ENCODE measurements around the gene MARCO. TPM values are rescaled to one million over a fixed set of nuclear protein-coding genes. Genes with fewer than 3 reads are reported as not detected.

Gene MARCO
- total RNA-seq, 1 experiment from 2014 or later: 0.54 TPM

- TF ChIP-seq JUND (IDR thresholded peaks at IDR 0.05) (no peak), SIN3A (IDR thresholded peaks at IDR 0.05; ENCODE audit: low read depth) (no peak), ZNF274 (IDR thresholded peaks at IDR 0.05; ENCODE audit: low read depth, low read length) (no peak)
- TF ChIP-seq, protein P1, sequence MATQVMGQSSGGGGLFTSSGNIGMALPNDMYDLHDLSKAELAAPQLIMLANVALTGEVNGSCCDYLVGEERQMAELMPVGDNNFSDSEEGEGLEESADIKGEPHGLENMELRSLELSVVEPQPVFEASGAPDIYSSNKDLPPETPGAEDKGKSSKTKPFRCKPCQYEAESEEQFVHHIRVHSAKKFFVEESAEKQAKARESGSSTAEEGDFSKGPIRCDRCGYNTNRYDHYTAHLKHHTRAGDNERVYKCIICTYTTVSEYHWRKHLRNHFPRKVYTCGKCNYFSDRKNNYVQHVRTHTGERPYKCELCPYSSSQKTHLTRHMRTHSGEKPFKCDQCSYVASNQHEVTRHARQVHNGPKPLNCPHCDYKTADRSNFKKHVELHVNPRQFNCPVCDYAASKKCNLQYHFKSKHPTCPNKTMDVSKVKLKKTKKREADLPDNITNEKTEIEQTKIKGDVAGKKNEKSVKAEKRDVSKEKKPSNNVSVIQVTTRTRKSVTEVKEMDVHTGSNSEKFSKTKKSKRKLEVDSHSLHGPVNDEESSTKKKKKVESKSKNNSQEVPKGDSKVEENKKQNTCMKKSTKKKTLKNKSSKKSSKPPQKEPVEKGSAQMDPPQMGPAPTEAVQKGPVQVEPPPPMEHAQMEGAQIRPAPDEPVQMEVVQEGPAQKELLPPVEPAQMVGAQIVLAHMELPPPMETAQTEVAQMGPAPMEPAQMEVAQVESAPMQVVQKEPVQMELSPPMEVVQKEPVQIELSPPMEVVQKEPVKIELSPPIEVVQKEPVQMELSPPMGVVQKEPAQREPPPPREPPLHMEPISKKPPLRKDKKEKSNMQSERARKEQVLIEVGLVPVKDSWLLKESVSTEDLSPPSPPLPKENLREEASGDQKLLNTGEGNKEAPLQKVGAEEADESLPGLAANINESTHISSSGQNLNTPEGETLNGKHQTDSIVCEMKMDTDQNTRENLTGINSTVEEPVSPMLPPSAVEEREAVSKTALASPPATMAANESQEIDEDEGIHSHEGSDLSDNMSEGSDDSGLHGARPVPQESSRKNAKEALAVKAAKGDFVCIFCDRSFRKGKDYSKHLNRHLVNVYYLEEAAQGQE (IDR thresholded peaks at IDR 0.05; ENCODE audit: low read depth): no peak
- TF ChIP-seq, protein P2, sequence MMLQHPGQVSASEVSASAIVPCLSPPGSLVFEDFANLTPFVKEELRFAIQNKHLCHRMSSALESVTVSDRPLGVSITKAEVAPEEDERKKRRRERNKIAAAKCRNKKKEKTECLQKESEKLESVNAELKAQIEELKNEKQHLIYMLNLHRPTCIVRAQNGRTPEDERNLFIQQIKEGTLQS (IDR thresholded peaks at IDR 0.05): no peak
These were observed 70.6 kb downstream of the MARCO start (continued) for GRCh38 chr2:119012345-119013301.

GRCh38 chr2:119013671-119014070, 71.7 kb downstream of the MARCO start:
- no peak overlapping the region for H3K27ac ChIP-seq (ENCODE audit: low read depth, low read length)
- H3K4me1 ChIP-seq (ENCODE audit: control insufficient read depth in 1 of 2, insufficient read depth in 2 of 2, low read length in 2 of 2): no peaks in the 10 kb centered on the region; a peak in 1 of 4 replicates
- BruUV-seq (replicated peaks): no TSS peak
- no peaks in the 10 kb centered on the region for H4K20me1 ChIP-seq (ENCODE audit: insufficient read depth)
- H3K9me2 ChIP-seq (ENCODE audit: insufficient read depth): no peaks in the 10 kb centered on the region
- no peak for TF ChIP-seq YY1 (IDR thresholded peaks at IDR 0.05; ENCODE audit: extremely low read depth, insufficient replicate concordance, low read depth, low read length)
- no peak for TF ChIP-seq ZNF274 (IDR thresholded peaks at IDR 0.05; ENCODE audit: low read depth, low read length)
- TF ChIP-seq POLR2A (IDR thresholded peaks at IDR 0.05; ENCODE audit: borderline replicate concordance, extremely low read depth, insufficient read depth, insufficient read length): no peak
- no peak for TF ChIP-seq ELF1 (IDR thresholded peaks at IDR 0.05; ENCODE audit: borderline replicate concordance, low read depth)
- TF ChIP-seq, protein P2 (IDR thresholded peaks at IDR 0.05): no peak
- TF ChIP-seq, protein P3, sequence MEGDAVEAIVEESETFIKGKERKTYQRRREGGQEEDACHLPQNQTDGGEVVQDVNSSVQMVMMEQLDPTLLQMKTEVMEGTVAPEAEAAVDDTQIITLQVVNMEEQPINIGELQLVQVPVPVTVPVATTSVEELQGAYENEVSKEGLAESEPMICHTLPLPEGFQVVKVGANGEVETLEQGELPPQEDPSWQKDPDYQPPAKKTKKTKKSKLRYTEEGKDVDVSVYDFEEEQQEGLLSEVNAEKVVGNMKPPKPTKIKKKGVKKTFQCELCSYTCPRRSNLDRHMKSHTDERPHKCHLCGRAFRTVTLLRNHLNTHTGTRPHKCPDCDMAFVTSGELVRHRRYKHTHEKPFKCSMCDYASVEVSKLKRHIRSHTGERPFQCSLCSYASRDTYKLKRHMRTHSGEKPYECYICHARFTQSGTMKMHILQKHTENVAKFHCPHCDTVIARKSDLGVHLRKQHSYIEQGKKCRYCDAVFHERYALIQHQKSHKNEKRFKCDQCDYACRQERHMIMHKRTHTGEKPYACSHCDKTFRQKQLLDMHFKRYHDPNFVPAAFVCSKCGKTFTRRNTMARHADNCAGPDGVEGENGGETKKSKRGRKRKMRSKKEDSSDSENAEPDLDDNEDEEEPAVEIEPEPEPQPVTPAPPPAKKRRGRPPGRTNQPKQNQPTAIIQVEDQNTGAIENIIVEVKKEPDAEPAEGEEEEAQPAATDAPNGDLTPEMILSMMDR (IDR thresholded peaks at IDR 0.05 in 2 of 3, conservative IDR thresholded peaks at IDR 0.05 in 1 of 3; ENCODE audit: borderline replicate concordance in 1 of 3, insufficient read depth in 1 of 3, low read depth in 2 of 3, low read length in 2 of 3): no peak
- no peak for TF ChIP-seq TCF7L2 (IDR thresholded peaks at IDR 0.05; ENCODE audit: borderline replicate concordance, extremely low read depth, insufficient read depth, insufficient read length)
- TF ChIP-seq RAD21 (IDR thresholded peaks at IDR 0.05; ENCODE audit: low read depth): no peak
- TF ChIP-seq CBX3 (IDR thresholded peaks at IDR 0.05; ENCODE audit: low read depth): no peak
- no peak for TF ChIP-seq EGR1 (IDR thresholded peaks at IDR 0.05; ENCODE audit: low read depth)
- no peak for TF ChIP-seq FOSL1 (IDR thresholded peaks at IDR 0.05; ENCODE audit: low read depth)
- TF ChIP-seq MAX (IDR thresholded peaks at IDR 0.05): no peak
- ATAC-seq: no peak
- H3K9ac ChIP-seq (ENCODE audit: low read length): no peak overlapping the region
- no peak for DNase-seq (ENCODE audit: low read depth, low spot score)
- no peak overlapping the region for H2AFZ ChIP-seq (ENCODE audit: low read depth, low read length, poor library complexity, severe bottlenecking)
- ChIA-PET RAD21 (ENCODE audit: low non-redundant PET in 1 of 2, low total read pairs in 2 of 2, uncharacterized antibody in 2 of 2, unreplicated experiment in 2 of 2) (no interaction called here), CTCF (interaction anchor here (0.7 to 0.8 kb wide), 2 partner anchors 132 to 278 kb away, joined by 3 read pairs; no protein-coding TSS in a partner anchor), POLR2A (no interaction called here)
- intact Hi-C loops (cut with micrococcal nuclease): no loop called here
- H3K27me3 ChIP-seq (ENCODE audit: insufficient read depth, low read length): peaks cover 18% of the 10 kb centered on the region; the same call in 1 of the 2 replicates
- no peaks in the 10 kb centered on the region for H3K9me3 ChIP-seq (ENCODE audit: control insufficient read depth in 1 of 2, insufficient read depth in 1 of 2, low read depth in 1 of 2, low read length in 2 of 2)
- no peaks in the 10 kb centered on the region for H3K36me3 ChIP-seq (ENCODE audit: control insufficient read depth in 1 of 2, insufficient read depth in 2 of 2, low read length in 2 of 2)
- H3K4me3 ChIP-seq (replicated peaks in 1 of 2; ENCODE audit: low read depth in 1 of 2, low read length in 2 of 2): no peak overlapping the region
- H3K4me2 ChIP-seq (ENCODE audit: low read length): no peak overlapping the region
- H3K79me2 ChIP-seq (ENCODE audit: insufficient read depth, low read length): no peaks in the 10 kb centered on the region

Data from HCT116 (cell line).